ENCODE results near the gene PRXL2A.
"Not testable (repeated sequence)": the region's sequence is repeated elsewhere in the genome, so short reads cannot be mapped to it uniquely, and the experiment has no call there.

The PRXL2A gene

GRCh38 chr10:80477813-80478212, 69.5 kb downstream of the PRXL2A start:
- DNase-seq: peak; percentile 75

GRCh38 chr10:80480373-80480772, 72.0 kb downstream of the PRXL2A start:
- DNase-seq: not testable (repeated sequence)

DNA sequence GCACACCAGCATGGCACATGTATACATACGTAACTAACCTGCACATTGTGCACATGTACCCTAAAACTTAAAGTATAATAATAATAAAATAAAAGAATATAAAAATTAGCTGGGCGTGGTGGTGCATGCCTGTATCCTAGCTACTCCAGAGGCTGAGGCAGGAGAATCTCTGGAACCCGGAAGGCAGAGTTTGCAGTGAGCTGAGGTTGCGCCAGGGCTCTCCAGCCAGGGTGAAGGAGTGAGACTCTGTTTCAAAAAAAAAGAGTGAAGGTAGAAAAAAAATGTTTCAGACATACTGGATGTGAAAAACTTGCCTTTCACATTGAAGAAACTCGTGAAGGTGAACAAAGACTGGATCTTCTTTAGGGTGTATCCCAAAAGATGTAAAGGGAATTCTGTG, 72.5 kb downstream of the PRXL2A start:
- no peak for DNase-seq

- no peak for DNase-seq
Measured at GRCh38 chr10:80484243-80484642, 75.9 kb downstream of the PRXL2A start.

DNA sequence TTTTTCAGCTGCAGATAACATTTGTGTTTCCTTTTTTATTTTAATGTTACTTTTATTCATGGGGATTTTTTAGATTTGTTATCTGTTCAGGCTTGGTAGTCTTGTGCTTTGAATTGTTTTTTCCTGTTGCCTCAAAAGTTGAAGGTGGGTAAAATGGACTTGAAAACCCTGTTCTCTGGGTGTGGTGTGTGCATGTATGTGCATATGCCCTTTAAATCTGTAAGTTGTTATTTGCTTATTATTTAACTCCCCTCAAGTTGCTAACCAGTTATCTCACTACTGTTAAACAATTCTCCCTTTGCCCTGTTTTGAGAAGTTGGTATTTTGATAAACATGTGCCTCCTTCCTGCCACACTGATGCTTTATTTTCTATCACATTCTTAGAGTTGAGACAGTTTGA, 76.3 kb downstream of the PRXL2A start:
- DNase-seq: no peak

DNA sequence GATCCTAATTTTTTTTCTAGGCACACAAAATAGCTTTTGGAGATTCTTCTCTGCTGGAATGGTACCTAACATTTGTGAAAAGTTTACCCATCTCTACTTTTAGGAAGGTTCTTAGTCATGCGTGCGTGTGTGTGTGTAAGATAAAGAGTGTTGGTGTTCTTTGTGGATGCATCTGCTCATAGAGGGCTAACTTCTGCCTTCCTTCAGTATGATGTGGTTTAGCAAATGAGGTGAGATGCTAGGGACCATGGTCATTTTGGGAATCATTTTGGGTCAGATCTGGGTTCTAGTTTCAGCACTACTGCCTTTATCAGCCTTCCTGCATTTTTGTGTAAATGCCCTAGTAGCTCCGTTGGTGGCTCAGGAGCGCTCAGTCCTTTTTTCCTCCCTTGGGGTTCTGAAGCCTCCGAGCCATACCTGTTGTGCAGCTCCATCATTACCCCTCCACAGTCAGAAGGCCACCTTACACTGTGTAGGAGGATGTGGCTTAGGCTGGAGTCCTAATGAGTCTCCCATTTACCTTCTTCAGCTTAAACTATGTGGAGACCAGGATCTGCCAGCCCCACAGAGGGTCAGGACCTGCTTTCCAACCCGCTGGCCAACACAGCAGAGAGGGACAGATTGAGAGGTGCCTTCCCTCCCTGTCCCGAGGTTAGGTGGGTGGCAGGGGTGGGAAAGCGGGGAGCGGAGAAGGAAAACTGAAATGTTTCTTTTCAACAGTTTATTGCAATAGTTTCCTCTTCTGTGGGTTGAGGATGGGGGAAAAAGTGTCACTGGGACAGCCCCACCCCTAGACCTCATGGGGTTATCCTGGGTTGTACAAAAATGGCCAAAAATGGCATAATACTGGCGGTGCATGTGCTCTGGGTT, 77.0 kb downstream of the PRXL2A start:
- DNase-seq: no peak

GRCh38 chr10:80485946-80486764, 77.8 kb downstream of the PRXL2A start:
- no peak for DNase-seq

Data from fibroblast of skin of abdomen (primary cell).